Measurements from ENCODE around the gene MTNR1B. TPM values are rescaled to one million over a fixed set of nuclear protein-coding genes. Genes with fewer than 3 reads are reported as not detected.

The MTNR1B gene
- total and polyA plus RNA-seq, 9 donors: not detected

DNA sequence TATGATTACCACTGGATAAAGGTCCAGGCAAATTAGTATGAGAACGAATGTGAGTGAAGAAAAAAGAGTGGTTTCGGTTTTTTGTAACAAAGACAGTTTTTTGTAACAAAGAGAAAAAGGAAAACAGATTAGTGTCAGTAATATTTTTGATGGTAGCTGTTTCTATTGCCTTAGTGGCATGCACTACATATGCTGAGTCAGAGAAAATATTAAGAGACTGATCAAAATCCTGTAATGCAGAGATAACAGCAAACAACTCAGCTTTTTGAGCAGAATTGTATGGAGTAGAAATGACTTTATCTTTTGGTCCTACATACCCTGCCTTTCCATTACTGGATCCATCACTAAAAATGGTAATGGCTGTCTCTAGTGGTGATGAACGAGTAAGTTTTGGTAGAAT, 22.7 kb upstream of the MTNR1B start:
- intact Hi-C loops (cut with DNase I): loop anchor here in 2 of 4 donors (10.0 kb wide), 2 partner anchors 278 to 708 kb away; no protein-coding TSS in a partner anchor
- Histone ChIP-seq H3K4me3 (no peak overlapping the region), H3K27ac (no peak overlapping the region), H3K4me1 (ENCODE audit: insufficient read depth) (no peaks in the 10 kb centered on the region), H3K36me3 (no peaks in the 10 kb centered on the region), H3K9me3 (no peaks in the 10 kb centered on the region), H3K27me3 (no peaks in the 10 kb centered on the region)
- DNase-seq: no peak
- WGBS, 3 donors: 69 to 80% (median 75%) methylated on average over 3 of the region's 3 CpGs
- TF ChIP-seq POLR2A (IDR thresholded peaks at IDR 0.05) (no peak), EP300 (IDR thresholded peaks at IDR 0.05) (no peak)
- TF ChIP-seq, protein P1, sequence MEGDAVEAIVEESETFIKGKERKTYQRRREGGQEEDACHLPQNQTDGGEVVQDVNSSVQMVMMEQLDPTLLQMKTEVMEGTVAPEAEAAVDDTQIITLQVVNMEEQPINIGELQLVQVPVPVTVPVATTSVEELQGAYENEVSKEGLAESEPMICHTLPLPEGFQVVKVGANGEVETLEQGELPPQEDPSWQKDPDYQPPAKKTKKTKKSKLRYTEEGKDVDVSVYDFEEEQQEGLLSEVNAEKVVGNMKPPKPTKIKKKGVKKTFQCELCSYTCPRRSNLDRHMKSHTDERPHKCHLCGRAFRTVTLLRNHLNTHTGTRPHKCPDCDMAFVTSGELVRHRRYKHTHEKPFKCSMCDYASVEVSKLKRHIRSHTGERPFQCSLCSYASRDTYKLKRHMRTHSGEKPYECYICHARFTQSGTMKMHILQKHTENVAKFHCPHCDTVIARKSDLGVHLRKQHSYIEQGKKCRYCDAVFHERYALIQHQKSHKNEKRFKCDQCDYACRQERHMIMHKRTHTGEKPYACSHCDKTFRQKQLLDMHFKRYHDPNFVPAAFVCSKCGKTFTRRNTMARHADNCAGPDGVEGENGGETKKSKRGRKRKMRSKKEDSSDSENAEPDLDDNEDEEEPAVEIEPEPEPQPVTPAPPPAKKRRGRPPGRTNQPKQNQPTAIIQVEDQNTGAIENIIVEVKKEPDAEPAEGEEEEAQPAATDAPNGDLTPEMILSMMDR (IDR thresholded peaks at IDR 0.05): no peak

DNA sequence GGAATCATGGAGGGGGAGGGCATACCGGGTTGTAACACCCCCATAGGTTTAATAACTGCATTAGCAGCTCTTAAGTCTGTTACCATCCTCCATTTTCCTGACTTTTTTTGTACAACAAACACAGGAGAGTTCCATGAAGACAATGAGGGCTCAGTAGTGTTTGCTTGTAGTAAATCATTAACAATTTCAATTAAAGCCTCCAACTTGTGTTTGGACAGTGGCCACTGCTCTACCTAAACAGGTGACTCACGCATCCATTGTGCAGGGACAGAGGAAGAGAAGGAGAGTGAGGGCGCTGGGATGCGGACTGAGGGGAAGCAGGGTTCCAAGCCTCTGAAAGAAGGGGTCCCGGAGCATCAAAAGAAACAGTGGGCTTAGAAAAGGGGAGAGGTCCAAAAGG, 21.3 kb upstream of the MTNR1B start:
- TF ChIP-seq EP300 (IDR thresholded peaks at IDR 0.05) (no peak), POLR2A (IDR thresholded peaks at IDR 0.05) (no peak)
- TF ChIP-seq, protein P1 (IDR thresholded peaks at IDR 0.05): no peak
- Histone ChIP-seq H3K4me1 (ENCODE audit: insufficient read depth) (no peaks in the 10 kb centered on the region), H3K36me3 (no peaks in the 10 kb centered on the region), H3K27me3 (no peaks in the 10 kb centered on the region), H3K27ac (no peak overlapping the region), H3K4me3 (no peak overlapping the region), H3K9me3 (no peaks in the 10 kb centered on the region)
- 81 to 91% (median 88%) methylated on average over 5 of the region's 5 CpGs for whole genome bisulfite sequencing, 3 donors
- DNase-seq: no peak
- intact Hi-C loops (cut with DNase I): loop anchor here in 2 of 4 donors (10.0 kb wide), 2 partner anchors 277 to 707 kb away; no protein-coding TSS in a partner anchor

DNA sequence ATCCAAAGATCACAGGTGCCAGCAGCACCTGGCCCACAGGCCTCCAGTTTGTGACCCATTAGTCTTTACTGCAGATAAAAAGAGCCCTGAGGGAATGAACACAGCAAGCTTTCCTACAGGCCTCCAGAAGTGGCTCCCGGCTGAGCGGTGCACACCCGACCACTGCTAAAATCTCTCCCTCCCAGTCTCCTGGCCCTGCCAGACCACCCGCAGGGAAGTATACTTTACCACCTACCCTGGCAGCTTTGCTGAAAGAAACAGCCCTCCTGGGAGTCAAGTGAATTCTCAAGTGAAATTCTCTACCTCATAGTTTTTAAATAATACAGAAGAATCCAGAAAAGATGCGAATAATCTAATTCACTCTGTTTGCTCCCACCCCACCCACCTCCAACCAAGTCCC, 15.4 kb upstream of the MTNR1B start:
- DNase-seq: no peak
- Histone ChIP-seq H3K9me3 (no peaks in the 10 kb centered on the region), H3K4me3 (no peak overlapping the region), H3K36me3 (no peaks in the 10 kb centered on the region), H3K27me3 (no peaks in the 10 kb centered on the region), H3K4me1 (ENCODE audit: insufficient read depth) (no peaks in the 10 kb centered on the region), H3K27ac (no peak overlapping the region)
- no peak for TF ChIP-seq POLR2A (IDR thresholded peaks at IDR 0.05)
- TF ChIP-seq, protein P1 (IDR thresholded peaks at IDR 0.05): no peak
- TF ChIP-seq EP300 (IDR thresholded peaks at IDR 0.05): no peak
- WGBS, 3 donors: 77 to 84% (median 83%) methylated on average over 5 of the region's 5 CpGs
- intact Hi-C loops (cut with DNase I): no loop called here

DNA sequence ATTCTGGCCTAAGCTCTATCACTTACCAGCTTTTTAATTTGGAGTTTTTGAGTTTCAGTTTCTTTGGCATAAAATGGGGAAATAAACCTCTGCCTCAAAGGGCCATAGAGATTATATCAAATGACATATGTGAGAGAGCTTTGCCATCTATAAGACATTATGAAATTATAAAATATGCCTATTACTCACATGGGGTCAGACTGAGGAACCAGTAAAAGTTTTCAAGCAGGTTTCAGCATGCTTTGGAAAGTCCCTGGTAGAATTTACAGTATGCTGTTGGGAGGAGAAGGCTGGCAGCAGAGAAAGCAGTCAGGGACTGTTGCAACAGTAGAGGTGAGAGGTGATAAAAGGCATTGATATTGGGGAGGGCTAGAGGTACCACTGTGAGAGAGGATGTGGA, 13.6 kb upstream of the MTNR1B start:
- TF ChIP-seq EP300 (IDR thresholded peaks at IDR 0.05): no peak
- TF ChIP-seq POLR2A (IDR thresholded peaks at IDR 0.05): no peak
- TF ChIP-seq, protein P1 (IDR thresholded peaks at IDR 0.05): no peak
- Histone ChIP-seq H3K4me3 (no peak overlapping the region), H3K9me3 (no peaks in the 10 kb centered on the region), H3K4me1 (ENCODE audit: insufficient read depth) (no peaks in the 10 kb centered on the region), H3K27ac (no peak overlapping the region), H3K36me3 (no peaks in the 10 kb centered on the region), H3K27me3 (no peaks in the 10 kb centered on the region)
- intact Hi-C loops (cut with DNase I): loop anchor here in 1 of 4 donors (5.0 kb wide), 1 partner anchor 971 kb away; no protein-coding TSS in a partner anchor
- no peak for DNase-seq

All from ovary (tissue), 9 donors.